DND-41 (cell line): ENCODE data around the gene PROCR.
"Not testable (repeated sequence)": the region's sequence is repeated elsewhere in the genome, so short reads cannot be mapped to it uniquely, and the experiment has no call there.

Experiments
- ATAC-seq: fragments of 200-7000 bp; cut with Tn5 transposase; 3 replicates; pipeline ENCODE4 v1.9.1; 2021; ENCODE audit warnings: low read depth; ENCODE audit not compliant: insufficient read depth
- DNase-seq: peaks from one replicate; pipeline ENCODE4 v3.0.0-alpha.2; 2020
- H2AFZ ChIP-seq: 2 replicates; pipeline ENCODE4 v1.6.0; 2012; ENCODE audit warnings: low read depth, low read length
- H3K27ac ChIP-seq: 2 replicates; pipeline ENCODE4 v1.5.1; 2012; ENCODE audit warnings: low read length, inconsistent platforms
- H3K27me3 ChIP-seq: fragments of 200-600 bp; sonication (generic); 2 replicates; pipeline ENCODE4 v1.6.0; 2012; ENCODE audit warnings: low read length, mild to moderate bottlenecking, inconsistent platforms; ENCODE audit not compliant: insufficient read depth, poor library complexity
- H3K36me3 ChIP-seq: 2 replicates; pipeline ENCODE4 v1.5.1; 2012; ENCODE audit warnings: low read length, inconsistent platforms; ENCODE audit not compliant: insufficient read depth
- H3K4me1 ChIP-seq: 2 replicates; pipeline ENCODE4 v1.5.1; 2012; ENCODE audit warnings: mild to moderate bottlenecking, low read length; ENCODE audit not compliant: insufficient read depth
- H3K4me2 ChIP-seq: 2 replicates; pipeline ENCODE4 v1.6.0; 2012; ENCODE audit warnings: mild to moderate bottlenecking, moderate library complexity, low read length, inconsistent platforms; ENCODE audit not compliant: insufficient read depth
- H3K4me3 ChIP-seq, 2 experiments: fragments of 200-600 bp in 1 of 2; shearing (Covaris generic) in 1 of 2; 2 replicates each; pipeline ENCODE4 v1.5.1; 2012 to 2016; ENCODE audit warnings: inconsistent platforms in 2 of 2, low read length in 2 of 2, mild to moderate bottlenecking in 2 of 2, low read depth in 1 of 2, moderate library complexity in 1 of 2
- H3K79me2 ChIP-seq: 2 replicates; pipeline ENCODE4 v1.6.0; 2012; ENCODE audit warnings: low read length, inconsistent platforms; ENCODE audit not compliant: insufficient read depth
- H3K9ac ChIP-seq: 2 replicates; pipeline ENCODE4 v1.6.0; 2012; ENCODE audit warnings: low read depth, mild to moderate bottlenecking, inconsistent platforms, low read length, moderate library complexity
- H3K9me3 ChIP-seq: 2 replicates; pipeline ENCODE4 v1.5.1; 2012; ENCODE audit warnings: low read length, moderate library complexity, mild to moderate bottlenecking, inconsistent platforms; ENCODE audit not compliant: insufficient read depth, severe bottlenecking
- H4K20me1 ChIP-seq: 2 replicates; pipeline ENCODE4 v1.6.0; 2012; ENCODE audit warnings: low read length; ENCODE audit not compliant: insufficient read depth
- CTCF ChIP-seq: IDR thresholded peaks from 2 replicates; pipeline ENCODE4 v1.5.1; 2012; ENCODE audit warnings: borderline replicate concordance, low read length, moderate library complexity, mild to moderate bottlenecking; ENCODE audit not compliant: poor library complexity, severe bottlenecking; ENCODE audit errors: extremely low read depth
- EZH2 ChIP-seq: IDR thresholded peaks from 3 replicates; pipeline ENCODE4 v1.6.1; 2012; ENCODE audit warnings: borderline replicate concordance, low read depth, mild to moderate bottlenecking, moderate library complexity, low read length, inconsistent platforms; ENCODE audit not compliant: severe bottlenecking

Gene PROCR

GRCh38 chr20:35190556-35190955 is 18.7 kb downstream of the PROCR start:
- H3K36me3 ChIP-seq = no peaks in the 10 kb centered on the region
- no peak overlapping the region for H3K27ac ChIP-seq
- H3K27me3 ChIP-seq = no peaks in the 10 kb centered on the region
- H3K79me2 ChIP-seq = no peaks in the 10 kb centered on the region
- no peaks in the 10 kb centered on the region for H3K9me3 ChIP-seq
- no peaks in the 10 kb centered on the region for H3K4me1 ChIP-seq
- no peak overlapping the region for H3K4me2 ChIP-seq
- TF ChIP-seq CTCF (no peak), EZH2 (no peak)
- H3K9ac ChIP-seq = no peak overlapping the region
- no peaks in the 10 kb centered on the region for H4K20me1 ChIP-seq
- no peak overlapping the region for H3K4me3 ChIP-seq
- no peak for ATAC-seq
- no peak for DNase-seq
- no peak overlapping the region for H2AFZ ChIP-seq

GRCh38 chr20:35191419-35192117 is 19.7 kb downstream of the PROCR start:
- no peak overlapping the region for H3K9ac ChIP-seq
- H3K79me2 ChIP-seq = no peaks in the 10 kb centered on the region
- ATAC-seq (no peak), DNase-seq (no peak)
- H3K27me3 ChIP-seq = no peaks in the 10 kb centered on the region
- H3K4me1 ChIP-seq = no peaks in the 10 kb centered on the region
- no peak overlapping the region for H3K4me2 ChIP-seq
- H3K27ac ChIP-seq = no peak overlapping the region
- H3K4me3 ChIP-seq = no peak overlapping the region
- H4K20me1 ChIP-seq = no peaks in the 10 kb centered on the region
- TF ChIP-seq CTCF = no peak
- TF ChIP-seq EZH2 = no peak
- no peaks in the 10 kb centered on the region for H3K36me3 ChIP-seq
- no peak overlapping the region for H2AFZ ChIP-seq
- H3K9me3 ChIP-seq = peaks cover 4% of the 10 kb centered on the region

- H3K4me2 ChIP-seq = no peak overlapping the region
- no peaks in the 10 kb centered on the region for H3K79me2 ChIP-seq
- no peaks in the 10 kb centered on the region for H3K36me3 ChIP-seq
- H3K27me3 ChIP-seq = no peaks in the 10 kb centered on the region
- peaks cover 4% of the 10 kb centered on the region for H3K9me3 ChIP-seq
- no peaks in the 10 kb centered on the region for H3K4me1 ChIP-seq
- H3K9ac ChIP-seq = no peak overlapping the region
- no peaks in the 10 kb centered on the region for H4K20me1 ChIP-seq
- no peak for ATAC-seq
- no peak overlapping the region for H3K4me3 ChIP-seq
- no peak overlapping the region for H2AFZ ChIP-seq
- no peak for DNase-seq
- TF ChIP-seq EZH2 (no peak), CTCF (no peak)
- no peak overlapping the region for H3K27ac ChIP-seq
These were observed 20.4 kb downstream of the PROCR start for GRCh38 chr20:35192118-35192872.

GRCh38 chr20:35193031-35193791 is 21.3 kb downstream of the PROCR start:
- not testable (repeated sequence) for ATAC-seq, H3K36me3 ChIP-seq, H3K4me1 ChIP-seq, H3K9me3 ChIP-seq, H3K27ac ChIP-seq, H3K4me3 ChIP-seq, H4K20me1 ChIP-seq, H3K9ac ChIP-seq, H3K79me2 ChIP-seq, H2AFZ ChIP-seq, H3K4me2 ChIP-seq, DNase-seq, H3K27me3 ChIP-seq
